ENCODE results near the gene ACSM2B.

DNA sequence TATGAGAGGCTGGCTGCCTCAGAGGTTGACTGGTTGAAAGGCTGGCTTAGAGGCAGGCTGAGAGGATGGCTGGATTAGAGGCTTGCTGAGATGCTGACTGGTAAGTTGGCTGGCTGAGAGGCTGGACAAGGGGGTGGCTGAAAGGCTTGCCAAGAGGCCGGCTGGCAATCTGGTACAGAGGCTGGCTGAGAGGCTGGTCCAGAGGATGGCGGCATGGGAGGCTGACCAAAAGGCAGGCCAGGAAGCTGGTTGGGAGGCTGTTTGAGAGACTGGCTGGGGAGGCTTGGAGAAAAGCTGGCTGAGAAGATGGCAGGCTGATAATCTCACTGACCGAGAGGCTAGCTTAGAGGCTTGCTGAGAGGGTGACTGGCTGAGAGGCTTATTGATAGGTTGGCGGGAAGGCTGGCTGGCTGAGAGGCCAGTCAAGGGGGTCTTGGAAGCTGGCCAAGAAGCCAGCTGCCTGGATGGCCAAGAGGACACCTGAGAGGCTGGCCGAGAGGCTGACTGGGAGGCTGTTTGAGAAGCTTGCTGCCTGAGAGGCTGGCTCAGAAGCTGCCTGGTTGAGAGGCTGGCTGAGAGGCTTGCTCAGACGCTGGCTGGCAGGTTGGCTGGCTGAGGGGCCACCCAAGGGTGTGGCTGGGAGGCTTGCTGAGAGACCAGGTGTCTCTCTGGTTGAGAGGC lies 34.2 kb upstream of the ACSM2B start:
- TF ChIP-seq, protein P1, sequence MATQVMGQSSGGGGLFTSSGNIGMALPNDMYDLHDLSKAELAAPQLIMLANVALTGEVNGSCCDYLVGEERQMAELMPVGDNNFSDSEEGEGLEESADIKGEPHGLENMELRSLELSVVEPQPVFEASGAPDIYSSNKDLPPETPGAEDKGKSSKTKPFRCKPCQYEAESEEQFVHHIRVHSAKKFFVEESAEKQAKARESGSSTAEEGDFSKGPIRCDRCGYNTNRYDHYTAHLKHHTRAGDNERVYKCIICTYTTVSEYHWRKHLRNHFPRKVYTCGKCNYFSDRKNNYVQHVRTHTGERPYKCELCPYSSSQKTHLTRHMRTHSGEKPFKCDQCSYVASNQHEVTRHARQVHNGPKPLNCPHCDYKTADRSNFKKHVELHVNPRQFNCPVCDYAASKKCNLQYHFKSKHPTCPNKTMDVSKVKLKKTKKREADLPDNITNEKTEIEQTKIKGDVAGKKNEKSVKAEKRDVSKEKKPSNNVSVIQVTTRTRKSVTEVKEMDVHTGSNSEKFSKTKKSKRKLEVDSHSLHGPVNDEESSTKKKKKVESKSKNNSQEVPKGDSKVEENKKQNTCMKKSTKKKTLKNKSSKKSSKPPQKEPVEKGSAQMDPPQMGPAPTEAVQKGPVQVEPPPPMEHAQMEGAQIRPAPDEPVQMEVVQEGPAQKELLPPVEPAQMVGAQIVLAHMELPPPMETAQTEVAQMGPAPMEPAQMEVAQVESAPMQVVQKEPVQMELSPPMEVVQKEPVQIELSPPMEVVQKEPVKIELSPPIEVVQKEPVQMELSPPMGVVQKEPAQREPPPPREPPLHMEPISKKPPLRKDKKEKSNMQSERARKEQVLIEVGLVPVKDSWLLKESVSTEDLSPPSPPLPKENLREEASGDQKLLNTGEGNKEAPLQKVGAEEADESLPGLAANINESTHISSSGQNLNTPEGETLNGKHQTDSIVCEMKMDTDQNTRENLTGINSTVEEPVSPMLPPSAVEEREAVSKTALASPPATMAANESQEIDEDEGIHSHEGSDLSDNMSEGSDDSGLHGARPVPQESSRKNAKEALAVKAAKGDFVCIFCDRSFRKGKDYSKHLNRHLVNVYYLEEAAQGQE (IDR thresholded peaks at IDR 0.05; ENCODE audit: low read depth): no peak
- TF ChIP-seq, protein P2, sequence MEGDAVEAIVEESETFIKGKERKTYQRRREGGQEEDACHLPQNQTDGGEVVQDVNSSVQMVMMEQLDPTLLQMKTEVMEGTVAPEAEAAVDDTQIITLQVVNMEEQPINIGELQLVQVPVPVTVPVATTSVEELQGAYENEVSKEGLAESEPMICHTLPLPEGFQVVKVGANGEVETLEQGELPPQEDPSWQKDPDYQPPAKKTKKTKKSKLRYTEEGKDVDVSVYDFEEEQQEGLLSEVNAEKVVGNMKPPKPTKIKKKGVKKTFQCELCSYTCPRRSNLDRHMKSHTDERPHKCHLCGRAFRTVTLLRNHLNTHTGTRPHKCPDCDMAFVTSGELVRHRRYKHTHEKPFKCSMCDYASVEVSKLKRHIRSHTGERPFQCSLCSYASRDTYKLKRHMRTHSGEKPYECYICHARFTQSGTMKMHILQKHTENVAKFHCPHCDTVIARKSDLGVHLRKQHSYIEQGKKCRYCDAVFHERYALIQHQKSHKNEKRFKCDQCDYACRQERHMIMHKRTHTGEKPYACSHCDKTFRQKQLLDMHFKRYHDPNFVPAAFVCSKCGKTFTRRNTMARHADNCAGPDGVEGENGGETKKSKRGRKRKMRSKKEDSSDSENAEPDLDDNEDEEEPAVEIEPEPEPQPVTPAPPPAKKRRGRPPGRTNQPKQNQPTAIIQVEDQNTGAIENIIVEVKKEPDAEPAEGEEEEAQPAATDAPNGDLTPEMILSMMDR (IDR thresholded peaks at IDR 0.05 in 2 of 3, conservative IDR thresholded peaks at IDR 0.05 in 1 of 3; ENCODE audit: borderline replicate concordance in 1 of 3, insufficient read depth in 1 of 3, low read depth in 2 of 3, low read length in 2 of 3): no peak
- TF ChIP-seq POLR2A (IDR thresholded peaks at IDR 0.05; ENCODE audit: borderline replicate concordance, extremely low read depth, insufficient read depth, insufficient read length): no peak
- no peak for TF ChIP-seq CEBPB (IDR thresholded peaks at IDR 0.05; ENCODE audit: low read depth)
